Caco-2 (cell line): ENCODE results near the gene SMAD5. TPM values are rescaled to one million over a fixed set of nuclear protein-coding genes. Genes with fewer than 3 reads are reported as not detected.

Experiments
- BruUV-seq: library from RNA; stranded (reverse); fragments of 400-500 nt; replicated peaks from 2 replicates; lab custom pipeline; 2021; lab: Mats Ljungman, UMichigan
- CTCF ChIA-PET: fragments of 300-600 bp; sonication (Branson Sonifier 250); formaldehyde crosslinking; loops from one replicate; lab custom pipeline; 2022; ENCODE audit warnings: antibody characterized with exemption; lab: Charles Lee
- POLR2A ChIA-PET: fragments of 300-600 bp; sonication (Branson Sonifier 250); formaldehyde crosslinking; loops from one replicate; lab custom pipeline; 2022; ENCODE audit warnings: antibody characterized with exemption; lab: Charles Lee
- DNase-seq, 2 experiments: peaks; one replicate each; pipeline versions ENCODE4 v3.0.0 to v3.0.0-alpha.2; 2020 to 2022
- H3K27me3 ChIP-seq: replicated peaks from 2 replicates; pipeline ENCODE4 v1.6.0; 2011; ENCODE audit warnings: low read length; ENCODE audit not compliant: control insufficient read depth, insufficient read depth
- H3K36me3 ChIP-seq: 2 replicates; pipeline ENCODE4 v1.5.1; 2011; ENCODE audit warnings: low read length; ENCODE audit not compliant: control insufficient read depth, insufficient read depth
- H3K4me1 ChIP-seq: fragments of 250-450 bp; sonication (Bioruptor Pico); 2 replicates; pipeline ENCODE4 v1.5.1; 2020; ENCODE audit warnings: mild to moderate bottlenecking
- H3K4me3 ChIP-seq: 2 replicates; pipeline ENCODE4 v1.5.1; 2011; ENCODE audit warnings: low read depth, mild to moderate bottlenecking, control low read depth, low read length
- H3K9me3 ChIP-seq: fragments of 250-450 bp; sonication (Bioruptor Pico); 2 replicates; pipeline ENCODE4 v1.5.1; 2020; ENCODE audit warnings: mild to moderate bottlenecking, moderate library complexity
- H3K27ac Mint-ChIP-seq: one replicate; pipeline ENCODE4 v1.8.0; 2022; ENCODE audit warnings: mixed read lengths; ENCODE audit not compliant: unreplicated experiment
- H3K27me3 Mint-ChIP-seq: one replicate; pipeline ENCODE4 v1.8.0; 2022; ENCODE audit warnings: mixed read lengths; ENCODE audit not compliant: insufficient read depth, unreplicated experiment
- H3K36me3 Mint-ChIP-seq: one replicate; pipeline ENCODE4 v1.8.0; 2022; ENCODE audit warnings: mild to moderate bottlenecking, mixed read lengths; ENCODE audit not compliant: insufficient read depth, unreplicated experiment
- H3K4me1 Mint-ChIP-seq: one replicate; pipeline ENCODE4 v1.8.0; 2022; ENCODE audit warnings: low read depth, mixed read lengths; ENCODE audit not compliant: unreplicated experiment
- H3K4me3 Mint-ChIP-seq: one replicate; pipeline ENCODE4 v1.8.0; 2022; ENCODE audit warnings: mild to moderate bottlenecking, moderate library complexity, mixed read lengths; ENCODE audit not compliant: unreplicated experiment
- H3K9me3 Mint-ChIP-seq: one replicate; pipeline ENCODE4 v1.8.0; 2022; ENCODE audit warnings: mixed read lengths; ENCODE audit not compliant: unreplicated experiment
- intact Hi-C: fragments of 100-400 bp; cut with micrococcal nuclease; formaldehyde crosslinking; loops from one replicate; pipeline ENCODE4 v1.10.0; 2022; ENCODE audit not compliant: unreplicated experiment
- total RNA-seq: library from RNA; stranded (reverse); gene quantifications from 2 replicates; pipeline ENCODE4 v1.2.3, GENCODE V29; 2022
- TF ChIP-seq, protein P1 (sequence below), 2 experiments: fragments of 200-600 bp in 1 of 2; IDR thresholded peaks; 1 replicate in 1 of 2; 2 replicates in 1 of 2; pipeline versions ENCODE4 v1.5.1 to v1.8.0; 2011 to 2022; ENCODE audit warnings: antibody characterized with exemption in 1 of 2, control low read depth in 1 of 2, inconsistent platforms in 1 of 2, low read depth in 1 of 2, low read length in 1 of 2, mild to moderate bottlenecking in 1 of 2, moderate library complexity in 1 of 2; ENCODE audit not compliant: insufficient read depth in 1 of 2, severe bottlenecking in 1 of 2, unreplicated experiment in 1 of 2

The SMAD5 gene
- total RNA-seq, 1 experiment from 2014 or later = 142 TPM

DNA sequence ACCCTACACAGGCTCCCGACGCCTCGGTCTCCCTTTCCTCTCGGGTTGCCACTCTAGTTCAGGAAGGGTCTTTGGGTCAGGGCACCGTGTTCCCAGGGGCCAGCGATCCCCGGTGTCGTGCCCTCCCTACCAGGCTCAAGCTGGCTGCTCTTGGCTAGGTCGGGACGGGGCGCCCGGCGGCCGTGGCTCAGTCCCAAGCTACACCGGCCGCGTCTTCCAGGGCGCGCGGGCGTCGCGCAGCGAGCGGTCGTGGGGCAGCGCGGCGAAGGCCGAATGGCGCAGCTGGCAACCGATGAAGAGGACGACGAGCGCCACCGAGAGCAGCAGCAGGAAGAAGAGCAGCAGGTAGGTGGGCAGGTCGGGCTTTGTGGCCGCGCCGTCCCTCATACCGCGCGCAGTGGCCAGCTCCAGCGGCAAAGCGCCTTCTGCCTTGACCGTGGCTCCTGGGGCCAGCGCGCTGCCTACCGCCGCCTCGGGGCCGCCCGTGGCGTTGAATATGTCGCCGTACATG lies 59.4 kb downstream of the SMAD5 start:
- H3K4me1 Mint-ChIP-seq = peaks cover 9% of the 10 kb centered on the region
- H3K4me3 Mint-ChIP-seq = peak overlapping the region; percentile 68
- BruUV-seq = no TSS peak
- H3K36me3 Mint-ChIP-seq = peaks cover 86% of the 10 kb centered on the region
- peak overlapping the region; percentile 44 for H3K4me3 ChIP-seq
- peaks cover 4% of the 10 kb centered on the region; the same call in 1 of the 2 replicates for H3K4me1 ChIP-seq
- H3K36me3 ChIP-seq = no peaks in the 10 kb centered on the region
- intact Hi-C loops = no loop called here
- H3K27me3 ChIP-seq = no peaks in the 10 kb centered on the region
- POLR2A ChIA-PET = no interaction called here
- CTCF ChIA-PET = no interaction called here
- DNase-seq = peak in 1 of 2 experiments; percentile 32
- H3K9me3 Mint-ChIP-seq = peaks cover 10% of the 10 kb centered on the region
- H3K27ac Mint-ChIP-seq = peak overlapping the region; percentile 14
- no peaks in the 10 kb centered on the region for H3K9me3 ChIP-seq
- H3K27me3 Mint-ChIP-seq = no peaks in the 10 kb centered on the region
- TF ChIP-seq, protein P1, sequence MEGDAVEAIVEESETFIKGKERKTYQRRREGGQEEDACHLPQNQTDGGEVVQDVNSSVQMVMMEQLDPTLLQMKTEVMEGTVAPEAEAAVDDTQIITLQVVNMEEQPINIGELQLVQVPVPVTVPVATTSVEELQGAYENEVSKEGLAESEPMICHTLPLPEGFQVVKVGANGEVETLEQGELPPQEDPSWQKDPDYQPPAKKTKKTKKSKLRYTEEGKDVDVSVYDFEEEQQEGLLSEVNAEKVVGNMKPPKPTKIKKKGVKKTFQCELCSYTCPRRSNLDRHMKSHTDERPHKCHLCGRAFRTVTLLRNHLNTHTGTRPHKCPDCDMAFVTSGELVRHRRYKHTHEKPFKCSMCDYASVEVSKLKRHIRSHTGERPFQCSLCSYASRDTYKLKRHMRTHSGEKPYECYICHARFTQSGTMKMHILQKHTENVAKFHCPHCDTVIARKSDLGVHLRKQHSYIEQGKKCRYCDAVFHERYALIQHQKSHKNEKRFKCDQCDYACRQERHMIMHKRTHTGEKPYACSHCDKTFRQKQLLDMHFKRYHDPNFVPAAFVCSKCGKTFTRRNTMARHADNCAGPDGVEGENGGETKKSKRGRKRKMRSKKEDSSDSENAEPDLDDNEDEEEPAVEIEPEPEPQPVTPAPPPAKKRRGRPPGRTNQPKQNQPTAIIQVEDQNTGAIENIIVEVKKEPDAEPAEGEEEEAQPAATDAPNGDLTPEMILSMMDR (IDR thresholded peaks at IDR 0.05; ENCODE audit: insufficient read depth in 1 of 2, low read depth in 1 of 2, low read length in 1 of 2, severe bottlenecking in 1 of 2, unreplicated experiment in 1 of 2) = no peak

DNA sequence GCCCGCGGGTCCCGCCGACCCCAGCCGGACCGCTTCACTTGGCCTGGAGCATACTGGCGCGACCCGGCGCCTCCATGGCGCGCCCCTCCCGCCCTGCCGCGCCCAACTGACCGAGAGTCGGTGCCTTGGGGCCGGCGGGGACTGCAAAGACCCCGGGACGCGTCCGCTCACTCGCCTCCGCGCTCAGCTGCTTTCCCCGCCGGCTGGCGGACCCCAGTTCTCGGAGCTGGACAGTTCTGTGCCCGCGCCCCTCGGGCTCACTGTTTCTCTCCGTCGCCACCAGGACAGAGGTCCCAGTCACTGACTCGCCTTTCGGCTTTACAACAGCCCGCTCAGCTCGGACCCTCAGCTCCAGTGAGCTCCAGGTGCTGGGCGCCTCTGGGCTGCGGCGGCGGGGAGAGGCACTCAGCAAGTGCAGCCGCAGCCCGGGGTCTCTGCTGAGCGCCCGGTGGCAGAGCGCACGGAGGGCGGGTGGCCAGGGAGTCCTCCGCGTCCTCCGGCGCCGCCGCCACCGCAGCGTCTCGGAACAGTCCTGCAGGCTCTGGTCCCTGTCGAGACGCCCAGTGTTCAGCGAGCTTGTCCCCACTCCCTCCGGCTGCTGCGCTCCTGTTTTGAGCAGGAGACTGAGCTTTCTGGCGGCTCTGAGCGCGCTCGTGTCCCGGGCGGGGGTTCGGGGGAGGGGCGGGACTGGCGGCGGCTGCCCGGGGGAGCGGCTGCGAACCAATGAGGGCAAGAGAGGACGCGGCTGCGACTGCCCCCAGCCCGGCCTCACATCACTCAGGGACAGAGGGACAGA lies 60.1 kb downstream of the SMAD5 start, which contains the start of gene SMIM32:
SMIM32 (minus strand) TSS at position 637 of the 796 bp plus-strand sequence. CDS start 638 bp downstream, outside the sequence.
- peak within 1 kb of the TSS; percentile 44 for H3K4me3 ChIP-seq
- POLR2A ChIA-PET = interaction anchor here (1.0 kb wide), 1 partner anchor 256 kb away, joined by 3 read pairs; no protein-coding TSS in a partner anchor
- no peaks in the 10 kb centered on the region for H3K36me3 ChIP-seq
- CTCF ChIA-PET = interaction anchor here (0.7 kb wide), 1 partner anchor 258 kb away, joined by 4 read pairs; no protein-coding TSS in a partner anchor
- H3K9me3 ChIP-seq = no peaks in the 10 kb centered on the region
- no peaks in the 10 kb centered on the region for H3K4me1 ChIP-seq
- BruUV-seq = no TSS peak
- Mint-ChIP-seq H3K27ac (no peak within 1 kb of the TSS), H3K36me3 (peaks cover 85% of the 10 kb centered on the region), H3K27me3 (no peaks in the 10 kb centered on the region), H3K9me3 (peaks cover 4% of the 10 kb centered on the region), H3K4me3 (peak within 1 kb of the TSS; percentile 68), H3K4me1 (peaks cover 3% of the 10 kb centered on the region)
- peak in 1 of 2 experiments; percentile 48 for DNase-seq
- no peaks in the 10 kb centered on the region for H3K27me3 ChIP-seq
- TF ChIP-seq, protein P1 (IDR thresholded peaks at IDR 0.05; ENCODE audit: insufficient read depth in 1 of 2, low read depth in 1 of 2, low read length in 1 of 2, severe bottlenecking in 1 of 2, unreplicated experiment in 1 of 2) = no peak
- intact Hi-C loops = no loop called here

DNA sequence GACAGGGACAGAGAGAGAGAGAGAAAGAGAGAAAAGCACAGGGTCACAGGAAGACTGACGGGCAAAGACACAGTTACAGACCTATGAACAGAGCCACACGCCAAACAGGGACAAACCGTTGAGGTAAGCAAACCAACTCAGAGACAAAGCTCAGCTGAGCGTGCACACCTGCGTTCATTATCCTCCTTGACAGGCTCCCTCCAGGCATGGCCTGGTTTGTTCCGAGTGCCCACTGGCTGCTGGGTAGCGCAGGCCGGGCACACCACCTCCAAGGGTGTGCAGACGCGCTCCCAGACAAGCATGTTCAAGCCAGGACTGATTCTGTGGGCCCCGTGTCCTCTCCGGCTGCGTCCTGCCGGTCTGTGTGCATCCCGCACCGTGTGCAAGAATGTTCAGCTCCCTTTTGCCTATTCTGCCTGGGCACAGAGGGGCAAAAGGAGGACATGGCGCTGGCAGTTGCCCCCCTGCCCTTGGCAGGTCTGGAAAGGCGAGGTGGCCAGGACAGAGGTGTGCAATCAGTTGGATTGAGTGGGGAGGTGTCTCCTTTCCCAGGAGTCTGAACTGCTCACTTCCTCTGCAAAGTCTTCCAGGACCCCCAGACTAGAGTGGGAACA lies 60.8 kb downstream of the SMAD5 start:
- Mint-ChIP-seq H3K36me3 (peaks cover 83% of the 10 kb centered on the region), H3K27ac (no peak overlapping the region), H3K4me1 (no peaks in the 10 kb centered on the region), H3K9me3 (no peaks in the 10 kb centered on the region), H3K27me3 (no peaks in the 10 kb centered on the region), H3K4me3 (peak overlapping the region; percentile 68)
- H3K4me3 ChIP-seq = peak overlapping the region; percentile 44; the same call in 1 of the 2 replicates
- TF ChIP-seq, protein P1 (IDR thresholded peaks at IDR 0.05; ENCODE audit: insufficient read depth in 1 of 2, low read depth in 1 of 2, low read length in 1 of 2, severe bottlenecking in 1 of 2, unreplicated experiment in 1 of 2) = no peak
- peak in 1 of 2 experiments; percentile 25 for DNase-seq
- intact Hi-C loops = no loop called here
- ChIA-PET CTCF (interaction anchor here (0.7 kb wide), 1 partner anchor 259 kb away, joined by 4 read pairs; no protein-coding TSS in a partner anchor), POLR2A (interaction anchor here (1.0 kb wide), 1 partner anchor 256 kb away, joined by 3 read pairs; no protein-coding TSS in a partner anchor)
- H3K4me1 ChIP-seq = no peaks in the 10 kb centered on the region
- H3K9me3 ChIP-seq = no peaks in the 10 kb centered on the region
- no peaks in the 10 kb centered on the region for H3K27me3 ChIP-seq
- H3K36me3 ChIP-seq = no peaks in the 10 kb centered on the region
- BruUV-seq = no TSS peak
